ENCODE data around the gene AOC2.
A peak's percentile ranks its signal among the peaks of the same experiment; 100 is the strongest.

Gene AOC2

GRCh38 chr17:42832934-42833766, 11.2 kb upstream of the AOC2 start, which contains the start of gene PSME3:
Gene PSME3, plus strand, starts transcription at chr17:42833397. Its CDS starts 235 bp downstream, at chr17:42833632.
- peak within 1 kb of the TSS; percentile 98 to 99 for H3K9ac ChIP-seq (ENCODE audit: low read length in 2 of 2)
- peaks cover 16% of the 10 kb centered on the region for H3K4me1 ChIP-seq (ENCODE audit: control insufficient read depth, insufficient read depth, low read length)
- H3K4me3 ChIP-seq (ENCODE audit: low read length in 2 of 2): peak within 1 kb of the TSS; percentile 98 to 100
- peaks cover 15 to 17% of the 10 kb centered on the region in 2 donors for H3K36me3 ChIP-seq (ENCODE audit: control insufficient read depth in 2 of 2, insufficient read depth in 2 of 2, low read length in 2 of 2)
- no peaks in the 10 kb centered on the region for H3K27me3 ChIP-seq (ENCODE audit: control insufficient read depth in 1 of 2, insufficient read depth in 2 of 2, low read length in 2 of 2)
- H3K27ac ChIP-seq (ENCODE audit: low read length): peak within 1 kb of the TSS; percentile 92
- H3K9me3 ChIP-seq (ENCODE audit: control insufficient read depth in 2 of 2, low read length in 2 of 2): no peaks in the 10 kb centered on the region

DNA sequence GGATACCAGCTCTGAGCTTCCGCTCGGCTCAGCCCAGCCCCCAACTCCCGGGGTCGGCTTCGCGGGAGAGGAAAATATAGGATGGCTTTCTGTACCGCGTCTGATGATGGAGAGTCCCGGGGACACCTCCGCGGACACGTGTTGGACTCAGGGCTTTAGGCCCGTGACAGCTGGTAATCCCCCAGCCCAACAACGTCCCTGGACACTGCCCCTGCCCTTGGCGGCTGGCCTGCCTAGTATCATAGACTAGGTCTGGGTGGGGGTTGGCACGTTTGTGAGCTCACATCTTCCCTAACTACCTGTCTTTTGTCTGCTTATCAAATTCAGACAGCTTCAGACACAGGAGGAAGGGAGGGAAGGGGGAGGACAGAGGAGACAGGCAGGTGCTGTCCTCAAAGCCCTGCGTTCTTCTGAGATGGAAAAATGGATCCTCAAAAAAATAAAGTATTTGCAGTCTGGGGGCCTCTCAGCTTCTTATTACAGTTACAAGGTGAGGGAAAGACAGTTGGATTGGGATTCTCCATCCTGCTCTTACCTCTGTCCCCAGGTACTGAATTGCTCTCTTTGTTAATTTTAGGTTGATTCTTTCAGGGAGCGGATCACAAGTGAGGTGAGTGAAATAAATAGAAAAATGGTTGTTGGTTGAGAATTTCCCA, 10.5 kb upstream of the AOC2 start:
- Histone ChIP-seq H3K9ac (ENCODE audit: low read length in 2 of 2) (peak overlapping the region; percentile 98 to 99), H3K9me3 (ENCODE audit: control insufficient read depth in 2 of 2, low read length in 2 of 2) (no peaks in the 10 kb centered on the region), H3K27ac (ENCODE audit: low read length) (peak overlapping the region; percentile 92), H3K36me3 (ENCODE audit: control insufficient read depth in 2 of 2, insufficient read depth in 2 of 2, low read length in 2 of 2) (peaks cover 22 to 23% of the 10 kb centered on the region in 2 donors), H3K4me1 (ENCODE audit: control insufficient read depth, insufficient read depth, low read length) (peaks cover 16% of the 10 kb centered on the region), H3K27me3 (ENCODE audit: control insufficient read depth in 1 of 2, insufficient read depth in 2 of 2, low read length in 2 of 2) (no peaks in the 10 kb centered on the region), H3K4me3 (ENCODE audit: low read length in 2 of 2) (peak overlapping the region; percentile 98 to 100)

DNA sequence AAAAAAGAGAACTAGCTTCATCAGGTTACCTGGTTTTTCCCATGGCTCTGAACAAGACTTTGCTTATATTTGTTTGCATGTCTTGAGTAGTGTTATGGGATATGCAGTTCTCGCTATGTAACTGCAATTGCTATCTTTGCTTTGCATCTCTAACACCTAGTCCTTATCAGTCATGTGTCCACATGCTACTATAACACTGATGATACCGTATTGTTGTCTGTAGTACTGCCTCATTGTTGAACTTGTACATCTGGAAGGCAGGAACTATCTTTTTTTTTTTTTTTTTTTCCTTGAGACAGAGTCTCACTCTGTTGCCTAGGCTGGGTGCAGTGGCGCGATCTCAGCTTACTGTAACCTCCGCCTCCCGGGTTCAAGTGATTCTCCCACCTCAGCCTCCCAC, 8.6 kb upstream of the AOC2 start:
- no peaks in the 10 kb centered on the region for H3K27me3 ChIP-seq (ENCODE audit: control insufficient read depth in 1 of 2, insufficient read depth in 2 of 2, low read length in 2 of 2)
- H3K4me1 ChIP-seq (ENCODE audit: control insufficient read depth, insufficient read depth, low read length): peaks cover 16% of the 10 kb centered on the region
- H3K4me3 ChIP-seq (ENCODE audit: low read length in 2 of 2): no peak overlapping the region
- no peak overlapping the region for H3K9ac ChIP-seq (ENCODE audit: low read length in 2 of 2)
- peaks cover 29 to 31% of the 10 kb centered on the region in 2 donors for H3K36me3 ChIP-seq (ENCODE audit: control insufficient read depth in 2 of 2, insufficient read depth in 2 of 2, low read length in 2 of 2)
- no peak overlapping the region for H3K27ac ChIP-seq (ENCODE audit: low read length)
- H3K9me3 ChIP-seq (ENCODE audit: control insufficient read depth in 2 of 2, low read length in 2 of 2): no peaks in the 10 kb centered on the region

DNA sequence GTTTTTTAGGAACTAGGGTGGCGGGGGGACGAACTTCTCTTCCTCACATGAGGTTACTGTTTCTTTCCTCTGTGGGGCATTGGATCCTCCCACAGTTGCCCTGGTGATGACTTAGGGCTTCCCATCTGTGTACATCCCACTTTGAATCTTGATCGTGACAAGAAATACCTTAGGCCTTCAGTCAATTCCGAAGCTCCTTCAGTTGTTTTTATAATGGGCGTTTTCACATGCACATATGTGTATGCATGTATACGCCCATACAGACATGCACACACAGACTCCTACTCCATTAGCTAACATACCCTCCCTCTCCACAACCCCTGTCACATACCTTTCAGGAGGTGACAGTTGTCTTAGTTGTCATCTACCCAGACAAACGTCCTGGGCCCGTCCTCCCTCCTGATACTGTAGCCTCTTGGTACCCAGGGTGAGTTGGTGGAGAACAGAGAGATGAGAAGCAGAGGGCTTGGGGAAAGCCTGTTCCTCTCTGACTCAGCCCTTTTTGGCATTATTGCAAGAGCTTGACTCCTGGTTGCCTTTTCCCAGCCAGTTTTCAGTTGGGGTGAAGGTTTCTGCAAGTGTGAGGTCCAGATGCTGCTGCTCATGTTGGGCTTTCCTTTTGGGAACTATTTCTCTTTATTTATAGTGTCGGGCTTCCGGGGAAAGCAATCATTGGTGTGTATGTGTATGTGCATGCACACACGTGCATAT, 2.2 kb upstream of the AOC2 start:
- no peaks in the 10 kb centered on the region for H3K9me3 ChIP-seq (ENCODE audit: control insufficient read depth in 2 of 2, low read length in 2 of 2)
- no peaks in the 10 kb centered on the region for H3K27me3 ChIP-seq (ENCODE audit: control insufficient read depth in 1 of 2, insufficient read depth in 2 of 2, low read length in 2 of 2)
- H3K4me3 ChIP-seq (ENCODE audit: low read length in 2 of 2): no peak overlapping the region
- no peak overlapping the region for H3K9ac ChIP-seq (ENCODE audit: low read length in 2 of 2)
- H3K27ac ChIP-seq (ENCODE audit: low read length): no peak overlapping the region
- peaks cover 2% of the 10 kb centered on the region for H3K4me1 ChIP-seq (ENCODE audit: control insufficient read depth, insufficient read depth, low read length)
- peaks cover 51 to 63% of the 10 kb centered on the region in 2 donors for H3K36me3 ChIP-seq (ENCODE audit: control insufficient read depth in 2 of 2, insufficient read depth in 2 of 2, low read length in 2 of 2)

DNA sequence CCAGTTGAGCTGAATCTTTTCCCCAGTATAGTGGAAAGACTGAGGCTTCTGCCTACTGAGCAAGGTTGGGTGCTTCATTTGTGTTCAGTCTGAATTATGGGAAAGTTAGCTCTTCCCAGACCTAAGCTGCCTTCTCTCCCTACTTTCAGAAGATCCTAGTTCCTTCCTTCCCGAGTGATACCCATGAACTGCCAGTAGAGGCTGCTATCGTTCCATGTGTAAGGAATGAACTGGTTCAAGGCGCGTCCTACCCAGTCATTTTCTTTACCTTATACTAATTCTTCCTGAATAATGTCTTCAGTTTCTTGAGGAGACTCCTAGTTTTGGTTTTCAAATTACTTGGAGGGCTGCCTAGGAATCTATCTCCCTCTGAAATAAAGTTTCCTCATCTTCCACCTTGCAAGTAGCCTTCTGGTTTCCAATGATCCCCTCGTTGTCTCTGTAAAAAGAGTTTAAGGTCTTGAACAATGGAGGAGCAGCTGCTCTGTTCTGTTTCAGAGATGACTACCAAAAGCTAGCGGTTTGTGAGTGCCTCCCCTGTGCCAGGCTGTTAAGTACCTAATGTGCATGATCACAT, 934 bp upstream of the AOC2 start:
- peaks cover 2% of the 10 kb centered on the region for H3K4me1 ChIP-seq (ENCODE audit: control insufficient read depth, insufficient read depth, low read length)
- H3K36me3 ChIP-seq (ENCODE audit: control insufficient read depth in 2 of 2, insufficient read depth in 2 of 2, low read length in 2 of 2): peaks cover 38 to 53% of the 10 kb centered on the region in 2 donors
- H3K27ac ChIP-seq (ENCODE audit: low read length): peak overlapping the region; percentile 60
- no peak overlapping the region for H3K4me3 ChIP-seq (ENCODE audit: low read length in 2 of 2)
- no peaks in the 10 kb centered on the region for H3K9me3 ChIP-seq (ENCODE audit: control insufficient read depth in 2 of 2, low read length in 2 of 2)
- no peaks in the 10 kb centered on the region for H3K27me3 ChIP-seq (ENCODE audit: control insufficient read depth in 1 of 2, insufficient read depth in 2 of 2, low read length in 2 of 2)
- H3K9ac ChIP-seq (ENCODE audit: low read length in 2 of 2): no peak overlapping the region

- Histone ChIP-seq H3K27me3 (ENCODE audit: control insufficient read depth in 1 of 2, insufficient read depth in 2 of 2, low read length in 2 of 2) (no peaks in the 10 kb centered on the region), H3K36me3 (ENCODE audit: control insufficient read depth in 2 of 2, insufficient read depth in 2 of 2, low read length in 2 of 2) (peaks cover 26 to 44% of the 10 kb centered on the region in 2 donors), H3K9me3 (ENCODE audit: control insufficient read depth in 2 of 2, low read length in 2 of 2) (no peaks in the 10 kb centered on the region), H3K4me3 (ENCODE audit: low read length in 2 of 2) (no peak overlapping the region), H3K27ac (ENCODE audit: low read length) (no peak overlapping the region), H3K4me1 (ENCODE audit: control insufficient read depth, insufficient read depth, low read length) (peaks cover 12% of the 10 kb centered on the region), H3K9ac (ENCODE audit: low read length in 2 of 2) (no peak overlapping the region)
These were observed 578 bp downstream of the AOC2 start for GRCh38 chr17:42844761-42845555.

DNA sequence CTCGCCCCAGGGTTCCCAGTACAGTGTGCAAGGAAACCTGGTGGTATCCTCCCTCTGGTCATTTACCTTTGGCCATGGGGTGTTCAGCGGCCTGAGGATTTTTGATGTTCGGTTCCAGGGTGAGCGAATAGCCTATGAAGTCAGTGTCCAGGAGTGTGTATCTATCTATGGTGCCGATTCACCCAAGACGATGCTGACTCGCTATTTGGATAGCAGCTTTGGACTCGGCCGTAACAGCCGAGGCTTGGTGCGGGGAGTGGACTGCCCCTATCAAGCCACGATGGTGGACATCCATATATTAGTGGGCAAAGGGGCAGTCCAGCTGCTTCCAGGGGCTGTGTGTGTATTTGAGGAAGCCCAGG, 1.2 kb downstream of the AOC2 start:
- Histone ChIP-seq H3K27me3 (ENCODE audit: control insufficient read depth in 1 of 2, insufficient read depth in 2 of 2, low read length in 2 of 2) (no peaks in the 10 kb centered on the region), H3K36me3 (ENCODE audit: control insufficient read depth in 2 of 2, insufficient read depth in 2 of 2, low read length in 2 of 2) (peaks cover 26 to 42% of the 10 kb centered on the region in 2 donors), H3K4me1 (ENCODE audit: control insufficient read depth, insufficient read depth, low read length) (peaks cover 18% of the 10 kb centered on the region), H3K9me3 (ENCODE audit: control insufficient read depth in 2 of 2, low read length in 2 of 2) (no peaks in the 10 kb centered on the region), H3K27ac (ENCODE audit: low read length) (no peak overlapping the region), H3K4me3 (ENCODE audit: low read length in 2 of 2) (no peak overlapping the region), H3K9ac (ENCODE audit: low read length in 2 of 2) (no peak overlapping the region)

GRCh38 chr17:42845918-42846593, 1.7 kb downstream of the AOC2 start:
- no peak overlapping the region for H3K9ac ChIP-seq (ENCODE audit: low read length in 2 of 2)
- no peak overlapping the region for H3K4me3 ChIP-seq (ENCODE audit: low read length in 2 of 2)
- no peaks in the 10 kb centered on the region for H3K27me3 ChIP-seq (ENCODE audit: control insufficient read depth in 1 of 2, insufficient read depth in 2 of 2, low read length in 2 of 2)
- peaks cover 20% of the 10 kb centered on the region for H3K4me1 ChIP-seq (ENCODE audit: control insufficient read depth, insufficient read depth, low read length)
- no peak overlapping the region for H3K27ac ChIP-seq (ENCODE audit: low read length)
- no peaks in the 10 kb centered on the region for H3K9me3 ChIP-seq (ENCODE audit: control insufficient read depth in 2 of 2, low read length in 2 of 2)
- peaks cover 26 to 40% of the 10 kb centered on the region in 2 donors for H3K36me3 ChIP-seq (ENCODE audit: control insufficient read depth in 2 of 2, insufficient read depth in 2 of 2, low read length in 2 of 2)

DNA sequence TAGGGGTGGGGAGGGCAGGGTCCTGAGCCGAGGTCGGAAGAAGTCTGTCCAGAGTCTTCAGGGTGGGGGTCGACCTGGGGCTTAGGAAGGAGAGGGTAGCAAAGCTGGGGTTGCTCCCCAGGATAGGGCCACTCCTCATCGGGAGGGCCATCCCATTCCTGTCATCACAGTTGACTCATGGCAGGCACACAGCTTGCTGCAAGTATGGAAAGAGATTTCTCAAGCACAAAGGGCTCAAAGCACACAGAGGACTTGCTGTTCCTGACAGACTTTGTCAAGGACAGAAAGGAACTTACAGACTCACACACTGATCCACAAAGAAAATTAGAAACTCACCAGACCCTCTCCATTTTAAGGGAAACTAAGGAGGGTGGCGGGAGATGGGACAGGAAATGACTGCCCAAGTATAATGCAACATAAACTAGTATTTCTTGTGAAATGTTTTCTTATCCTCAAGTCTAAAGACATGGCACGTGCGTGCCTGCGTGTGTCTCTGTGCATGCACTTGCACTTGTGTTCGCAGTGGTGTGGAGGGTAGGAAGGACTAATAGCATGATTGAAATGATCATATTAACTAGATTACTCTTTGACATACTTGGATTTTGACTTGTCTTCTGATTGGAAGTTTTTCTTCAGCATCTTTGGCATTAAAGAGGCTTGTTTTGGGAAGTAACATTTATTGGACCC, 2.4 kb downstream of the AOC2 start:
- Histone ChIP-seq H3K9me3 (ENCODE audit: control insufficient read depth in 2 of 2, low read length in 2 of 2) (no peaks in the 10 kb centered on the region), H3K27ac (ENCODE audit: low read length) (no peak overlapping the region), H3K4me1 (ENCODE audit: control insufficient read depth, insufficient read depth, low read length) (peaks cover 21% of the 10 kb centered on the region), H3K36me3 (ENCODE audit: control insufficient read depth in 2 of 2, insufficient read depth in 2 of 2, low read length in 2 of 2) (peaks cover 19 to 34% of the 10 kb centered on the region in 2 donors), H3K9ac (ENCODE audit: low read length in 2 of 2) (no peak overlapping the region), H3K4me3 (ENCODE audit: low read length in 2 of 2) (no peak overlapping the region), H3K27me3 (ENCODE audit: control insufficient read depth in 1 of 2, insufficient read depth in 2 of 2, low read length in 2 of 2) (no peaks in the 10 kb centered on the region)

Data from stomach smooth muscle (tissue), 2 donors.